Esophagus squamous epithelium (tissue), 4 donors: Measurements from ENCODE around the gene WDPCP.
"Not testable (repeated sequence)": the region's sequence is repeated elsewhere in the genome, so short reads cannot be mapped to it uniquely, and the experiment has no call there.

Experiments used
- CTCF ChIP-seq, 6 experiments: fragments of 450-650 bp in 4 of 6; fragments of 200-600 bp in 2 of 6; sonication (generic) in 2 of 6; IDR thresholded peaks; one replicate each; pipeline ENCODE4 v1.5.1; 2016 to 2019; ENCODE audit warnings: antibody characterized with exemption in 6 of 6, mild to moderate bottlenecking in 4 of 6, moderate library complexity in 4 of 6
- POLR2A ChIP-seq, 4 donors: fragments of 450-650 bp; IDR thresholded peaks; one replicate each; pipeline ENCODE4 v1.6.1; 2017; ENCODE audit warnings: antibody characterized with exemption in 4 of 4, mild to moderate bottlenecking in 4 of 4, moderate library complexity in 3 of 4

- not testable (repeated sequence) for TF ChIP-seq CTCF, POLR2A (IDR thresholded peaks at IDR 0.05)
Observed at GRCh38 chr2:63608865-63609264, 20.6 kb upstream of the WDPCP start.
